ENCODE measurements around the gene CDC42EP2. TPM values are rescaled to one million over a fixed set of nuclear protein-coding genes. Genes with fewer than 3 reads are reported as not detected.
A peak's percentile ranks its signal among the peaks of the same experiment; 100 is the strongest.

Gene CDC42EP2
- polyA plus RNA-seq, 4 donors = 10.4 to 39.4 (median 25.7) TPM

DNA sequence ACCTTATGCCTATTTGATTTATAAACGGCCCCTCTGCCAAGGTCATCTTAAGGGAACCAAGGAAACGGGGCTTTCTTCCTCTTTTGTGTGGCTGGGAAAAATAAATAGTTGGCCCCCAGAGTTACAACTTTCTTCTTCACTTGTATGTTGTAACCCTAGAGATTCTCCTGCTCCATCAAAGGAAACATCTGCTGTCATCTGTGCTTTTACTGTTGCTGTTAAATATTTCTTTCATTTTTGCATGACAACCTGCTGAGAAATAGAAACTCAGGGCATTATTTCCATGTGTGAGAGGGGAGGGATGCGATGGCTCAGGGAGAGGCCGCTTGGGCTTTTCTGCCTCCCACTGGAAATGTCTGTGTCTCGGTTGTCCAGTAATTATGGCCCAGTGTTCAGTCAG lies 21.8 kb upstream of the CDC42EP2 start:
- FAIRE-seq (no peak), DNase-seq (no peak)
- no peak overlapping the region for H3K4me3 ChIP-seq (ENCODE audit: low read depth in 1 of 3, low read length in 3 of 3)
- H3K27ac ChIP-seq (ENCODE audit: low read depth in 1 of 3, low read length in 2 of 3) = peak overlapping the region in 2 of 3 donors; percentile 51 to 87
- 71 to 84% (median 78%) methylated on average over 5 of the region's 5 CpGs for WGBS, 3 donors
- no peaks in the 10 kb centered on the region for H3K27me3 ChIP-seq (ENCODE audit: control insufficient read depth in 3 of 3, insufficient read depth in 3 of 3, low read length in 3 of 3)
- no peaks in the 10 kb centered on the region for H3K9me3 ChIP-seq (ENCODE audit: control insufficient read depth in 2 of 2, insufficient read depth in 1 of 2, low read depth in 1 of 2, low read length in 1 of 2)
- peaks cover 0 to 39% (median 0%) of the 10 kb centered on the region in 3 donors for H3K4me1 ChIP-seq (ENCODE audit: control insufficient read depth in 3 of 3, insufficient read depth in 2 of 3, low read depth in 1 of 3, low read length in 2 of 3)
- H3K36me3 ChIP-seq (ENCODE audit: control insufficient read depth in 3 of 3, insufficient read depth in 2 of 3, low read depth in 1 of 3, low read length in 3 of 3) = peaks cover 0 to 65% (median 4%) of the 10 kb centered on the region in 3 donors

DNA sequence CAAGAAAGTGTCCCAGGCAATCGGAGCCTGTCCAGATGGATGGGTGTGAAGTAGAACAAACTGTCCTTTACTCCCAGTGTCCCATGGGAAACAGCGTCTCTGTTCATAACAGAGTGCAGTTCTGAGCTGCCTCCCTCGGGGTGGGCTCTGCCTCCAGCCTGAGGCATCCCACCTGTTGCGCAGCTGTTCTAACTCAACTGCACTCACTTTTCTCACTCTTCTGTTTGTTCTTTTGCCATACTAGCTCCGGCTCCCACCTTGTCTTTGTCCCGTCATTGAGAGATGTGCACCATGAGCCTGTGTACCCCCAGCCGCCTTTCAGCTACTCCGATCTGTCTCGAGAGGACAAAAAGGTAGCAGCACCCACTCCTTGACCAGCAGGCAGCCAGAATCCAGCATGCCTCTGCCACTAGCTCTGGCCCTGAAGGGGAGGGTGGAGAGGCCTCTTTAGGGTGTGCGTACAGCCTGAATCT lies 20.7 kb upstream of the CDC42EP2 start:
- H3K9me3 ChIP-seq (ENCODE audit: control insufficient read depth in 2 of 2, insufficient read depth in 1 of 2, low read depth in 1 of 2, low read length in 1 of 2) = no peaks in the 10 kb centered on the region
- no peak for DNase-seq
- H3K27ac ChIP-seq (ENCODE audit: low read depth in 1 of 3, low read length in 2 of 3) = peak overlapping the region in 2 of 3 donors; percentile 50 to 55
- FAIRE-seq = no peak
- 77 to 92% (median 91%) methylated on average over 10 of the region's 10 CpGs for WGBS, 3 donors
- peaks cover 0 to 47% (median 0%) of the 10 kb centered on the region in 3 donors for H3K4me1 ChIP-seq (ENCODE audit: control insufficient read depth in 3 of 3, insufficient read depth in 2 of 3, low read depth in 1 of 3, low read length in 2 of 3)
- no peak overlapping the region for H3K4me3 ChIP-seq (ENCODE audit: low read depth in 1 of 3, low read length in 3 of 3)
- peaks cover 0 to 71% (median 4%) of the 10 kb centered on the region in 3 donors for H3K36me3 ChIP-seq (ENCODE audit: control insufficient read depth in 3 of 3, insufficient read depth in 2 of 3, low read depth in 1 of 3, low read length in 3 of 3)
- no peaks in the 10 kb centered on the region for H3K27me3 ChIP-seq (ENCODE audit: control insufficient read depth in 3 of 3, insufficient read depth in 3 of 3, low read length in 3 of 3)

DNA sequence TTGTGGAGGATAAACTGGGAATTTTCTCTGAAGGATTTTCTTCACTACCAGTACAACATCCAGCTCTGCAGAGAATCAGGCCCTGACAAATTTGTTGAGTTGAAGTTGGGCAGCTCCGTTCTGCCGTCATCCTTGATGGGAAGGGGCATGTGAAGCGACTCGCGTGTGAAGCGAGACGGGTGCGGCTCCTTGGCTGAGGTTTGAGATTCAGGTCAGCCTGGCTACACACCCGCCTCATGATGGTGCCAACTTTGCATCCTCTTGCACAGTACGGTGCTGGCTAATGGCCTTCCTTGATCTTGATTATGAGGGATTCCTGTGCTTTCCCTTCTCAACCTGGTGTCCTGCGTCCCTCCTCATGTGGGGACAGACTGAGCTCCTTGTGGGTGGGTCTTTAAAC lies 19.7 kb upstream of the CDC42EP2 start:
- Histone ChIP-seq H3K27me3 (ENCODE audit: control insufficient read depth in 3 of 3, insufficient read depth in 3 of 3, low read length in 3 of 3) (no peaks in the 10 kb centered on the region), H3K36me3 (ENCODE audit: control insufficient read depth in 3 of 3, insufficient read depth in 2 of 3, low read depth in 1 of 3, low read length in 3 of 3) (peaks cover 0 to 70% (median 4%) of the 10 kb centered on the region in 3 donors), H3K4me3 (ENCODE audit: low read depth in 1 of 3, low read length in 3 of 3) (no peak overlapping the region), H3K27ac (ENCODE audit: low read depth in 1 of 3, low read length in 2 of 3) (peak overlapping the region in 2 of 3 donors; percentile 43 to 55), H3K9me3 (ENCODE audit: control insufficient read depth in 2 of 2, insufficient read depth in 1 of 2, low read depth in 1 of 2, low read length in 1 of 2) (no peaks in the 10 kb centered on the region), H3K4me1 (ENCODE audit: control insufficient read depth in 3 of 3, insufficient read depth in 2 of 3, low read depth in 1 of 3, low read length in 2 of 3) (peaks cover 0 to 53% (median 0%) of the 10 kb centered on the region in 3 donors)
- no peak for DNase-seq
- WGBS, 3 donors = 86 to 94% (median 88%) methylated on average over 11 of the region's 11 CpGs
- FAIRE-seq = no peak

DNA sequence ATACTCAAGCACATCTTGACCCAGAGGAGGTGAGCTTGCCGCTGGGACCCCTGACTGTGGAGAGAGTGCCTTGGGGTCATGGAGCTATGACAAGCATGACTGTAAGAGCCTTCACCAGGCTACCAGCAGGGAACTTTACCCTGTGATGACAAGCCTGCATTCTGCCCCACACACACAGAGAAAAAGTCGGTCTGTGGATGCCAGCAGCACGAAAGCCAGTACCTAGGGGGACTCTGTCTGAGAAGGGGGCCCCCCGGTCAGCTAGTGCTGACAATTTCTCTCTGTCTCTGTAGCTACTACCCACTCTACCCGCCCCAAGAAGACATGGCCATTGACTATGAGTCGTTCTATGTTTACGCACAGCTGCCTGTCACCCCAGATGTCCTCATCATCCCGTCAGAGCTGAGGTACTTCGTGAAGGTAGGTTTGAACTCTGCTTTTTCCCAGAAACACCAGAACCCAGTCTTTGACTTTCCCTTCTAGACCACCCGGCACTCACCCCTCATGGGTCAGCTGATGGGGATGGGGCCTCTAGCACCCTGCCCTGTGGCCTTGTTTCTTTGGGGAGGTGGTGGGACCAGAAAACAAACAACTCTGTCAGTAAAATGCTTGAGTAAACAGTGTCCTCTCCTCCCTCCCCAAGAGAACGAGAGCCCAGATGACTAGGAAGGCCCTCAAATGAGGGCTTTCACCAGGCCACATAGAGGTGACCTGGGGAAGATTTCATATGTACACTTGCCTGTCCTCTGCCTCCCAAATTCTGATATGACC lies 18.9 kb upstream of the CDC42EP2 start:
- Histone ChIP-seq H3K27me3 (ENCODE audit: control insufficient read depth in 3 of 3, insufficient read depth in 3 of 3, low read length in 3 of 3) (no peaks in the 10 kb centered on the region), H3K36me3 (ENCODE audit: control insufficient read depth in 3 of 3, insufficient read depth in 2 of 3, low read depth in 1 of 3, low read length in 3 of 3) (peaks cover 0 to 66% (median 4%) of the 10 kb centered on the region in 3 donors), H3K4me3 (ENCODE audit: low read depth in 1 of 3, low read length in 3 of 3) (no peak overlapping the region), H3K27ac (ENCODE audit: low read depth in 1 of 3, low read length in 2 of 3) (peak overlapping the region in 1 of 3 donors; percentile 11), H3K4me1 (ENCODE audit: control insufficient read depth in 3 of 3, insufficient read depth in 2 of 3, low read depth in 1 of 3, low read length in 2 of 3) (peaks cover 0 to 54% (median 0%) of the 10 kb centered on the region in 3 donors), H3K9me3 (ENCODE audit: control insufficient read depth in 2 of 2, insufficient read depth in 1 of 2, low read depth in 1 of 2, low read length in 1 of 2) (no peaks in the 10 kb centered on the region)
- 88 to 91% (median 90%) methylated on average over 11 of the region's 11 CpGs for WGBS, 3 donors
- FAIRE-seq (no peak), DNase-seq (no peak)

DNA sequence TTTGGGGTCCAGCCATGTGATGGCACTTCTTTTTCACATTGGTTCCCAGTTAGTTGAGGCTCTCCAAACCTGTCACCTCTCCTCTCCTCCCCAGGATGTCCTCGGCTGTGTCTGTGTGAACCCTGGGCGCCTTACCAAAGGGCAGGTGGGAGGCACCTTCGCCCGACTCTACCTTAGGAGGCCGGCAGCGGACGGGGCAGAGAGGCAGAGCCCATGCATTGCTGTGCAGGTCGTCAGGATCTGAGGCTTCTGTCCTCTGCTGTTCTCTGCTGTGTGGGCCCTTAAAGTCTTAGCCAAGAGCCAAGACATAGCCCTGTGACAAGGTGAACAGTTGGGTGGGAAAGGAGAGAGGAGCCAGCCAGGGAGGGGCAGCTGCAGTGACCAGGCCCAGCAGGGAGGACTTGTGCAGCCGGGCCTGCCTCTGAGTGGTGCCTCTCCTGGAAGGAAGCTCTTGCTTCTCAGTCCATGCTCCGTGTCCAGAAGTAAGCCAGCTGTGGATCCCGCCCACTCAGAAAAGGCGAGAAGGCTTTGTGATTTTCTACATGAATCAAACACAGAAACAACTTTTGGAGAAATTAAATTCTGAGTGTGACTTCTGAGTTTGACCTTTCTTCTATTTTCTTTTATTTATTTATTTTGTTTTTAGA lies 17.5 kb upstream of the CDC42EP2 start:
- peaks cover 0 to 68% (median 4%) of the 10 kb centered on the region in 3 donors for H3K36me3 ChIP-seq (ENCODE audit: control insufficient read depth in 3 of 3, insufficient read depth in 2 of 3, low read depth in 1 of 3, low read length in 3 of 3)
- no peaks in the 10 kb centered on the region for H3K27me3 ChIP-seq (ENCODE audit: control insufficient read depth in 3 of 3, insufficient read depth in 3 of 3, low read length in 3 of 3)
- H3K4me1 ChIP-seq (ENCODE audit: control insufficient read depth in 3 of 3, insufficient read depth in 2 of 3, low read depth in 1 of 3, low read length in 2 of 3) = peaks cover 0 to 61% (median 0%) of the 10 kb centered on the region in 3 donors
- no peak for DNase-seq
- WGBS, 3 donors = 79 to 92% (median 87%) methylated on average over 12 of the region's 12 CpGs
- peak overlapping the region in 2 of 3 donors; percentile 36 to 38 for H3K27ac ChIP-seq (ENCODE audit: low read depth in 1 of 3, low read length in 2 of 3)
- no peaks in the 10 kb centered on the region for H3K9me3 ChIP-seq (ENCODE audit: control insufficient read depth in 2 of 2, insufficient read depth in 1 of 2, low read depth in 1 of 2, low read length in 1 of 2)
- no peak overlapping the region for H3K4me3 ChIP-seq (ENCODE audit: low read depth in 1 of 3, low read length in 3 of 3)
- no peak for FAIRE-seq

DNA sequence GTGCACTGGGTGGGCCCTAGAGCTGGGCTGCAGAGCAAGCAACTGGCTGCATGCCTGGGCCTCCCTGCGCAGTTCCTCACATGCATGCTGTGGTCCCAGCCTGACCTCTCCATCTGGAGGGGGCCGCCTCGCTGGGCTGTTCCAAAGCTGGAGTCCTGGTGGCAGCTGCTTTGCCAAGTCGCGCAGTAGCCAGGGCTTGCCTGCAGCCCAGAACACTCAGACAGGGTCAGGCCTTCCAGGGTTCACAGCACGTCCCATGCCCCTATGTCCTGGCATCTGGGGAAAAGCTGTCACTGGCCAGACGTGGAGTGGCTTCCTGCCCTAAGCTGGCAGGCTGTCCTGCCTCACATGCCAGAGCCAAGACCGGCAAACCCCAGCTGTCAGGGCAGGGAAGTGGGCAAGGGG lies 16.5 kb upstream of the CDC42EP2 start:
- DNase-seq = no peak

DNA sequence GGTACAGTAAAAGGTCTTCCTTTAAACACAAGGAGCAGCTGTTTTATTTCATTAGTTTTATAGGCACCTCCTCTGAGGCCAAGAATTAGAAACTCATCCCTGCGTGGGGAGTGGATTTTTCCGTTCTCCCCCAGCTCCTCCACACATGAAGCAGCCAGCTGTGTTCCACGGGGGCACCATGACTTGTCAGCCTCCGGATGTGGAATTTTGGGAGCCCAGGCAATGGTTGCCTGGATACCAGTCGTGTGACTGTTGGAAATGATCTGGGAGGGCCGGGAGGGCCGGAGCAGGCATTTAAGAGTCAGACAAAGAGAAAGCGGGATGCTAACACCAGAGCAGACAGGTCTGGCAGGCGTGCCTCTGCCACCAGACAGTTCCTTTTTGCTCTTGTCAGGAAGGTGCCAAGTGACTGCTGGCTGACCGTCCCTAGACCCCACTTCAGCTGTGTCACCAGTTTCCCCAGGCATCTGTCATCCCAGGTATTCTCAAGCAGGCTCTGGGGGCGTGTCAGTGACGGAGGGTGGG lies 15.9 kb upstream of the CDC42EP2 start:
- 72 to 88% (median 82%) methylated on average over 12 of the region's 12 CpGs for WGBS, 3 donors
- no peak for DNase-seq
- Histone ChIP-seq H3K36me3 (ENCODE audit: control insufficient read depth in 3 of 3, insufficient read depth in 2 of 3, low read depth in 1 of 3, low read length in 3 of 3) (peaks cover 0 to 69% (median 4%) of the 10 kb centered on the region in 3 donors), H3K4me1 (ENCODE audit: control insufficient read depth in 3 of 3, insufficient read depth in 2 of 3, low read depth in 1 of 3, low read length in 2 of 3) (peaks cover 0 to 58% (median 0%) of the 10 kb centered on the region in 3 donors), H3K4me3 (ENCODE audit: low read depth in 1 of 3, low read length in 3 of 3) (no peak overlapping the region), H3K27ac (ENCODE audit: low read depth in 1 of 3, low read length in 2 of 3) (peak overlapping the region in 2 of 3 donors; percentile 73), H3K27me3 (ENCODE audit: control insufficient read depth in 3 of 3, insufficient read depth in 3 of 3, low read length in 3 of 3) (no peaks in the 10 kb centered on the region), H3K9me3 (ENCODE audit: control insufficient read depth in 2 of 2, insufficient read depth in 1 of 2, low read depth in 1 of 2, low read length in 1 of 2) (no peaks in the 10 kb centered on the region)
- FAIRE-seq = no peak

More for the DNA sequence above, 16.5 kb upstream of the CDC42EP2 start:
- WGBS, 3 donors = 66 to 88% (median 87%) methylated on average over 8 of the region's 8 CpGs
- Histone ChIP-seq H3K27ac (ENCODE audit: low read depth in 1 of 3, low read length in 2 of 3) (peak overlapping the region in 2 of 3 donors; percentile 73), H3K4me3 (ENCODE audit: low read depth in 1 of 3, low read length in 3 of 3) (no peak overlapping the region), H3K27me3 (ENCODE audit: control insufficient read depth in 3 of 3, insufficient read depth in 3 of 3, low read length in 3 of 3) (no peaks in the 10 kb centered on the region), H3K4me1 (ENCODE audit: control insufficient read depth in 3 of 3, insufficient read depth in 2 of 3, low read depth in 1 of 3, low read length in 2 of 3) (peaks cover 0 to 59% (median 0%) of the 10 kb centered on the region in 3 donors), H3K9me3 (ENCODE audit: control insufficient read depth in 2 of 2, insufficient read depth in 1 of 2, low read depth in 1 of 2, low read length in 1 of 2) (no peaks in the 10 kb centered on the region), H3K36me3 (ENCODE audit: control insufficient read depth in 3 of 3, insufficient read depth in 2 of 3, low read depth in 1 of 3, low read length in 3 of 3) (peaks cover 0 to 70% (median 4%) of the 10 kb centered on the region in 3 donors)
- no peak for FAIRE-seq

DNA sequence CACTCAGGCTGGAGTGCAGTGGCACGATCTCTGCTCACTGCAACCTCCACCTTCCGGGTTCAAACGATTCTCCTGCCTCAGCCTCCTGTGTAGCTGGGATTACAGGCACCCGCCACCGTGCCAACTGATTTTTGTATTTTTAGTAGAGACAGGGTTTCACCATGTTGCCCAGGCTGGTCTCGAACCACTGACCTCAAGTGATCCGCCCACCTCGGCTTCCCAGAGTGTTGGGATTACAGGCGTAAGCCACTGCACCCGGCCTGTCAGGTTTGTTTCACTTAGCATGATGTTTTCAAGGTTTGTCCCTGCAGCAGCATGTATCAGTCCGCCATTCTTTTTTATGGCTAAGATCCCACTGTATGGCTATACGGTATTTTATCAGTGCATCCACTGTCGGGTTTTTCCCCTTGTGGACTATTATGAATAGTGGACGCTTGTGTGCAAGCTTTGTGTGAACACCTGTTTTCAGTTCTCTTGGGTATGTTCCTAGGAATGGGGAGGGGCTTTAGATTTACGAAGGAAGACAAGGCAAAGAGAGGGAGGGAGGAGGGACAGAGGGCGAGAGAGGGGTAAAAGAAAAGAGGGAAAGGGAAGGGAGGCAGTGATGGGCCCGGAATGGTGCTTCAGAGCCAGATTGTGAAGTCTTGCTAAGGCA lies 13.9 kb upstream of the CDC42EP2 start:
- no peaks in the 10 kb centered on the region for H3K9me3 ChIP-seq (ENCODE audit: control insufficient read depth in 2 of 2, insufficient read depth in 1 of 2, low read depth in 1 of 2, low read length in 1 of 2)
- WGBS, 3 donors = 82 to 85% (median 85%) methylated on average over 17 of the region's 17 CpGs
- no peak for DNase-seq
- no peak for FAIRE-seq
- no peaks in the 10 kb centered on the region for H3K27me3 ChIP-seq (ENCODE audit: control insufficient read depth in 3 of 3, insufficient read depth in 3 of 3, low read length in 3 of 3)
- peaks cover 0 to 62% (median 0%) of the 10 kb centered on the region in 3 donors for H3K4me1 ChIP-seq (ENCODE audit: control insufficient read depth in 3 of 3, insufficient read depth in 2 of 3, low read depth in 1 of 3, low read length in 2 of 3)
- H3K27ac ChIP-seq (ENCODE audit: low read depth in 1 of 3, low read length in 2 of 3) = no peak overlapping the region
- peaks cover 0 to 66% (median 0%) of the 10 kb centered on the region in 3 donors for H3K36me3 ChIP-seq (ENCODE audit: control insufficient read depth in 3 of 3, insufficient read depth in 2 of 3, low read depth in 1 of 3, low read length in 3 of 3)
- no peak overlapping the region for H3K4me3 ChIP-seq (ENCODE audit: low read depth in 1 of 3, low read length in 3 of 3)
